ENCODE results near the gene SLC25A29.

SLC25A29 gene

GRCh38 chr14:100267990-100268389 is 38.3 kb downstream of the SLC25A29 start:
- peaks cover 43% of the 10 kb centered on the region for H3K36me3 ChIP-seq (ENCODE audit: insufficient read depth, insufficient read length, low read length)
- no peak overlapping the region for H3K9ac ChIP-seq (ENCODE audit: insufficient read length, low read depth)
- TF ChIP-seq SUZ12 (IDR thresholded peaks at IDR 0.05; ENCODE audit: extremely low read depth, insufficient read depth, insufficient read length) (no peak), ZNF274 (IDR thresholded peaks at IDR 0.05; ENCODE audit: low read depth, low read length) (no peak), YY1 (IDR thresholded peaks at IDR 0.05; ENCODE audit: insufficient read depth, insufficient read length) (no peak)
- H3K4me1 ChIP-seq (ENCODE audit: insufficient read depth, insufficient read length), result no peaks in the 10 kb centered on the region
- H3K4me3 ChIP-seq (ENCODE audit: insufficient read length, low read depth), result no peak overlapping the region
- H3K27me3 ChIP-seq (ENCODE audit: insufficient read depth, insufficient read length), result no peaks in the 10 kb centered on the region
- no peaks in the 10 kb centered on the region for H3K9me3 ChIP-seq (ENCODE audit: insufficient read depth, low read length)
- DNase-seq (ENCODE audit: low read depth, low spot score), result no peak

DNA sequence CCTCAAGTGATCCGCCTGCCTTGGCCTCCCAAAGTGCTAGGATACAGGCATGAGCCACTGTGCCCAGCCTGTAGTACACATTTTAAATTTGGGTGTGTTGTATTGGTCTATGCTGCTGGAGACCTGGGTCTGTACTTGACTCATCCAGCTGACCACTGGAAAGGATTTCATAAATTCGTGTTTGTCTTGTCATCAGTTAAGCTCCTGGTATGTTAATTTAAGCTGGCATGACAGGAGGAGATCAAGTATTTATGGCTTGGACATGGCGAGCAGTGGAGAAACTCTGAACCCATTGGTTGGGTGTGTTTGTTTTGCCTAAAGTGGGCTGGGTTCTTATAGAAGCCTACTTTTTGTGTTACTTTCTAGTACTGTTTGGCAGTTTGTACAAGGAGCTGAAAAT is 43.1 kb downstream of the SLC25A29 start:
- H3K4me3 ChIP-seq (ENCODE audit: insufficient read length, low read depth), result no peak overlapping the region
- no peaks in the 10 kb centered on the region for H3K4me1 ChIP-seq (ENCODE audit: insufficient read depth, insufficient read length)
- peaks cover 45% of the 10 kb centered on the region for H3K36me3 ChIP-seq (ENCODE audit: insufficient read depth, insufficient read length, low read length)
- no peak overlapping the region for H3K9ac ChIP-seq (ENCODE audit: insufficient read length, low read depth)
- H3K9me3 ChIP-seq (ENCODE audit: insufficient read depth, low read length), result no peaks in the 10 kb centered on the region
- TF ChIP-seq SUZ12 (IDR thresholded peaks at IDR 0.05; ENCODE audit: extremely low read depth, insufficient read depth, insufficient read length), result no peak
- TF ChIP-seq YY1 (IDR thresholded peaks at IDR 0.05; ENCODE audit: insufficient read depth, insufficient read length), result no peak
- TF ChIP-seq ZNF274 (IDR thresholded peaks at IDR 0.05; ENCODE audit: low read depth, low read length), result no peak
- DNase-seq (ENCODE audit: low read depth, low spot score), result no peak
- H3K27me3 ChIP-seq (ENCODE audit: insufficient read depth, insufficient read length), result no peaks in the 10 kb centered on the region

DNA sequence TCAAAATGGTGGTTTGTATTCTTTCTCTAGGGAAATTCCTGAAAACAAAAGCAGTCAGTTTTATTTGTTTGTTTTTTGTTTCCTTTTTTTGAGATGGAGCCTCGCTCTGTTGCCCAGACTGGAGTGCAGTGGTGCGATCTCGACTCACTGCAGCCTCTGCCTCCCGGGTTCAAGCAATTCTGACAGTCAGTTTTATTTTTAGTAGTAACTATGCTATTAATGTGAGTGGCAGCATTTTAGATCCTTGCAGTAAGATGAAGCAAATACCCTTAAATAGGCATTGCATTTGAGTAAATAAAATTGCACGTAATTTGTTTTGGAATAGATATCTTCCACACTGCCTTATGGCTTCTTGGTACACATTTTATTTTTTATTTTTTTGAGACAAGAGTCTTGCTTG is 43.7 kb downstream of the SLC25A29 start:
- H3K9ac ChIP-seq (ENCODE audit: insufficient read length, low read depth), result no peak overlapping the region
- DNase-seq (ENCODE audit: low read depth, low spot score), result no peak
- TF ChIP-seq ZNF274 (IDR thresholded peaks at IDR 0.05; ENCODE audit: low read depth, low read length), result no peak
- no peak for TF ChIP-seq YY1 (IDR thresholded peaks at IDR 0.05; ENCODE audit: insufficient read depth, insufficient read length)
- no peak overlapping the region for H3K4me3 ChIP-seq (ENCODE audit: insufficient read length, low read depth)
- peaks cover 39% of the 10 kb centered on the region for H3K36me3 ChIP-seq (ENCODE audit: insufficient read depth, insufficient read length, low read length)
- H3K27me3 ChIP-seq (ENCODE audit: insufficient read depth, insufficient read length), result no peaks in the 10 kb centered on the region
- H3K4me1 ChIP-seq (ENCODE audit: insufficient read depth, insufficient read length), result no peaks in the 10 kb centered on the region
- H3K9me3 ChIP-seq (ENCODE audit: insufficient read depth, low read length), result no peaks in the 10 kb centered on the region

- no peak overlapping the region for H3K4me3 ChIP-seq (ENCODE audit: insufficient read length, low read depth)
- no peak for DNase-seq (ENCODE audit: low read depth, low spot score)
- no peaks in the 10 kb centered on the region for H3K4me1 ChIP-seq (ENCODE audit: insufficient read depth, insufficient read length)
- peaks cover 43% of the 10 kb centered on the region for H3K36me3 ChIP-seq (ENCODE audit: insufficient read depth, insufficient read length, low read length)
- H3K9me3 ChIP-seq (ENCODE audit: insufficient read depth, low read length), result no peaks in the 10 kb centered on the region
- no peak overlapping the region for H3K9ac ChIP-seq (ENCODE audit: insufficient read length, low read depth)
- TF ChIP-seq ZNF274 (IDR thresholded peaks at IDR 0.05; ENCODE audit: low read depth, low read length) (no peak), SUZ12 (IDR thresholded peaks at IDR 0.05; ENCODE audit: extremely low read depth, insufficient read depth, insufficient read length) (no peak), YY1 (IDR thresholded peaks at IDR 0.05; ENCODE audit: insufficient read depth, insufficient read length) (no peak)
- H3K27me3 ChIP-seq (ENCODE audit: insufficient read depth, insufficient read length), result no peaks in the 10 kb centered on the region
Observed at GRCh38 chr14:100261621-100262020, 44.6 kb downstream of the SLC25A29 start.

GRCh38 chr14:100256339-100256895 is 49.8 kb downstream of the SLC25A29 start:
- no peaks in the 10 kb centered on the region for H3K4me1 ChIP-seq (ENCODE audit: insufficient read depth, insufficient read length)
- no peaks in the 10 kb centered on the region for H3K27me3 ChIP-seq (ENCODE audit: insufficient read depth, insufficient read length)
- peaks cover 4% of the 10 kb centered on the region for H3K36me3 ChIP-seq (ENCODE audit: insufficient read depth, insufficient read length, low read length)
- H3K4me3 ChIP-seq (ENCODE audit: insufficient read length, low read depth), result no peak overlapping the region
- H3K9me3 ChIP-seq (ENCODE audit: insufficient read depth, low read length), result no peaks in the 10 kb centered on the region
- H3K9ac ChIP-seq (ENCODE audit: insufficient read length, low read depth), result no peak overlapping the region
- no peak for DNase-seq (ENCODE audit: low read depth, low spot score)
- TF ChIP-seq YY1 (IDR thresholded peaks at IDR 0.05; ENCODE audit: insufficient read depth, insufficient read length) (no peak), ZNF274 (IDR thresholded peaks at IDR 0.05; ENCODE audit: low read depth, low read length) (no peak), SUZ12 (IDR thresholded peaks at IDR 0.05; ENCODE audit: extremely low read depth, insufficient read depth, insufficient read length) (no peak)

- Histone ChIP-seq H3K27me3 (ENCODE audit: insufficient read depth, insufficient read length) (no peaks in the 10 kb centered on the region), H3K4me1 (ENCODE audit: insufficient read depth, insufficient read length) (no peaks in the 10 kb centered on the region), H3K9ac (ENCODE audit: insufficient read length, low read depth) (no peak overlapping the region), H3K4me3 (ENCODE audit: insufficient read length, low read depth) (no peak overlapping the region), H3K36me3 (ENCODE audit: insufficient read depth, insufficient read length, low read length) (peaks cover 7% of the 10 kb centered on the region), H3K9me3 (ENCODE audit: insufficient read depth, low read length) (no peaks in the 10 kb centered on the region)
- no peak for DNase-seq (ENCODE audit: low read depth, low spot score)
- TF ChIP-seq YY1 (IDR thresholded peaks at IDR 0.05; ENCODE audit: insufficient read depth, insufficient read length), result no peak
- TF ChIP-seq SUZ12 (IDR thresholded peaks at IDR 0.05; ENCODE audit: extremely low read depth, insufficient read depth, insufficient read length), result no peak
- TF ChIP-seq ZNF274 (IDR thresholded peaks at IDR 0.05; ENCODE audit: low read depth, low read length), result no peak
Observed at GRCh38 chr14:100252684-100253083, 53.6 kb downstream of the SLC25A29 start.

- DNase-seq (ENCODE audit: low read depth, low spot score), result no peak
- H3K9me3 ChIP-seq (ENCODE audit: insufficient read depth, low read length), result no peaks in the 10 kb centered on the region
- TF ChIP-seq ZNF274 (IDR thresholded peaks at IDR 0.05; ENCODE audit: low read depth, low read length), result no peak
- no peak for TF ChIP-seq YY1 (IDR thresholded peaks at IDR 0.05; ENCODE audit: insufficient read depth, insufficient read length)
- TF ChIP-seq SUZ12 (IDR thresholded peaks at IDR 0.05; ENCODE audit: extremely low read depth, insufficient read depth, insufficient read length), result no peak
- no peak overlapping the region for H3K9ac ChIP-seq (ENCODE audit: insufficient read length, low read depth)
- no peak overlapping the region for H3K4me3 ChIP-seq (ENCODE audit: insufficient read length, low read depth)
- no peaks in the 10 kb centered on the region for H3K27me3 ChIP-seq (ENCODE audit: insufficient read depth, insufficient read length)
- peaks cover 9% of the 10 kb centered on the region for H3K36me3 ChIP-seq (ENCODE audit: insufficient read depth, insufficient read length, low read length)
- peaks cover 7% of the 10 kb centered on the region for H3K4me1 ChIP-seq (ENCODE audit: insufficient read depth, insufficient read length)
Observed at GRCh38 chr14:100250732-100251465, 55.3 kb downstream of the SLC25A29 start.
